Naive thymus-derived CD4-positive, alpha-beta T cell (primary cell): Measurements from ENCODE around the gene CREB5. TPM values are rescaled to one million over a fixed set of nuclear protein-coding genes. Genes with fewer than 3 reads are reported as not detected.

Experiments
- ATAC-seq: fragments of 150-1000 bp; cut with Tn5 transposase; 2 replicates; pipeline ENCODE4 v1.10.0; 2021; ENCODE audit warnings: mild to moderate bottlenecking, moderate library complexity
- CTCF ChIA-PET: fragments of 350-600 bp; sonication (Branson Sonifier 250); formaldehyde crosslinking; loops from one replicate; lab custom pipeline; 2021; ENCODE audit warnings: antibody characterized with exemption; lab: Charles Lee
- POLR2A ChIA-PET: fragments of 350-600 bp; sonication (Branson Sonifier 250); formaldehyde crosslinking; loops from one replicate; lab custom pipeline; 2021; ENCODE audit warnings: antibody characterized with exemption, inconsistent platforms; lab: Charles Lee
- DNase-seq, 9 donors: peaks; one replicate each; pipeline versions ENCODE4 v3.0.0 to v3.0.0-alpha.2; 2020 to 2022; ENCODE audit warnings: mixed read lengths in 1 of 9
- H3K27ac ChIP-seq: one replicate; pipeline ENCODE4 v1.7.0; 2013; ENCODE audit warnings: mild to moderate bottlenecking, low read depth, low read length, moderate library complexity
- H3K27me3 ChIP-seq, 2 donors: one replicate each; pipeline ENCODE4 v1.7.0; 2013; ENCODE audit warnings: low read length in 2 of 2, mild to moderate bottlenecking in 2 of 2, moderate library complexity in 2 of 2; ENCODE audit not compliant: control insufficient read depth in 2 of 2, insufficient read depth in 2 of 2
- H3K36me3 ChIP-seq, 3 experiments: 1 replicate in 2 of 3; 2 replicates in 1 of 3; pipeline ENCODE4 v1.7.0; 2013; ENCODE audit warnings: low read length in 3 of 3, mild to moderate bottlenecking in 3 of 3, moderate library complexity in 1 of 3; ENCODE audit not compliant: insufficient read depth in 3 of 3, control insufficient read depth in 2 of 3
- H3K4me1 ChIP-seq, 2 donors: one replicate each; pipeline ENCODE4 v1.7.0; 2013; ENCODE audit warnings: low read length in 2 of 2, mild to moderate bottlenecking in 2 of 2, moderate library complexity in 1 of 2; ENCODE audit not compliant: control insufficient read depth in 2 of 2, insufficient read depth in 2 of 2
- H3K4me3 ChIP-seq: 2 replicates; pipeline ENCODE4 v1.7.0; 2013; ENCODE audit warnings: mild to moderate bottlenecking, low read length
- H3K9me3 ChIP-seq, 3 experiments: 1 replicate in 2 of 3; 2 replicates in 1 of 3; pipeline ENCODE4 v1.7.0; 2013; ENCODE audit warnings: low read length in 3 of 3; ENCODE audit not compliant: control insufficient read depth in 2 of 3
- H3K27ac Mint-ChIP-seq, 9 donors: one replicate each; pipeline ENCODE4 v1.8.0; 2020 to 2022; ENCODE audit warnings: mixed read lengths in 9 of 9, mild to moderate bottlenecking in 8 of 9, moderate library complexity in 5 of 9, inconsistent platforms in 2 of 9
- H3K27me3 Mint-ChIP-seq, 5 donors: one replicate each; pipeline ENCODE4 v1.8.0; 2021 to 2022; ENCODE audit warnings: mixed read lengths in 5 of 5, mild to moderate bottlenecking in 1 of 5
- H3K36me3 Mint-ChIP-seq, 5 donors: one replicate each; pipeline ENCODE4 v1.8.0; 2020 to 2022; ENCODE audit warnings: mixed read lengths in 5 of 5, mild to moderate bottlenecking in 3 of 5, inconsistent platforms in 1 of 5
- H3K4me1 Mint-ChIP-seq, 7 donors: one replicate each; pipeline ENCODE4 v1.8.0; 2020 to 2022; ENCODE audit warnings: mixed read lengths in 7 of 7, mild to moderate bottlenecking in 3 of 7, inconsistent platforms in 1 of 7
- H3K4me3 Mint-ChIP-seq, 10 donors: one replicate each; pipeline ENCODE4 v1.8.0; 2020 to 2022; ENCODE audit warnings: mild to moderate bottlenecking in 10 of 10, mixed read lengths in 10 of 10, moderate library complexity in 6 of 10, inconsistent platforms in 2 of 10
- H3K9me3 Mint-ChIP-seq, 11 donors: one replicate each; pipeline ENCODE4 v1.8.0; 2020 to 2022; ENCODE audit warnings: mixed read lengths in 11 of 11, mild to moderate bottlenecking in 4 of 11, inconsistent platforms in 1 of 11, moderate library complexity in 1 of 11
- intact Hi-C, 2 donors: fragments of 100-400 bp; cut with micrococcal nuclease; formaldehyde crosslinking; loops; one replicate each; pipeline ENCODE4 v1.15.1; 2023
- polyA plus RNA-seq, 2 donors: library from polyadenylated mRNA; unstranded; fragments of 300-500 nt; fragmentation: Illumina TruSeq; gene quantifications; one replicate each; pipeline ENCODE4 v1.2.3, GENCODE V29; 2021
- total RNA-seq, 6 experiments: library from RNA in 5 of 6; stranded (reverse) in 5 of 6; gene quantifications; 1 replicate in 5 of 6; 2 replicates in 1 of 6; pipeline ENCODE4 v1.2.3 and lab custom pipeline; 2021 to 2026

CREB5 gene
- total and polyA plus RNA-seq, 7 experiments from 2014 or later = 0.22 to 18.4 (median 3.6) TPM; not detected in 4

DNA sequence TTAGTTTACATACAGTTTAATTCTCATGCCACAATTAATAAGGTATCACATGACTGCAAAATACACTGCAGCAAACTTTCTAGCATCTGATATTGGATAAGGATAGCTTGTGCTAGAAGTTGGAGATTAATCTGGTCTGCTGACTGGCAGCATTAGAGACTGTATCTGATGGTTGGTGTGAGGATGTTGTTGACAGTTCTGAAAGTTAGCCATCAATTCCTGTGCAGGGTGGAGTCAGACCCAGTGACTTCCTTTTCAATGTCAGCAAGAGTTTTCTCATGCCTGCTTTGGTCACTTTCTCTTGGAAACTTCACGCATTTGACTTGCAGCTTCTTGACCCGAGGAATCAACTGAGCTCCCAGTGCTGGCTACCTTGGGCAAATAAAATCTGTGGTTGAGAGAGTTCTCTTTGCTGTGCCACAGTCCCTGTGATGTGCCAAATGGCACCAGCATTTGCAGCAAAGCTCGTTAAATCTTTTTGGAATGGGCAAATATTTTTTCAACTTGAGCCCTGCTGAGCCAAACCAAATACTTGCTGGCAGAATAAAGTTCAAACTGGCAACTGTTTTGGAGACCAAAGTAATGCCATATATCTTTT, 312.8 kb downstream of the CREB5 start:
- Histone ChIP-seq H3K4me3 (no peak overlapping the region), H3K27ac (no peak overlapping the region), H3K9me3 (no peaks in the 10 kb centered on the region), H3K4me1 (no peaks in the 10 kb centered on the region), H3K36me3 (no peaks in the 10 kb centered on the region), H3K27me3 (no peaks in the 10 kb centered on the region)
- Mint-ChIP-seq H3K27ac (no peak overlapping the region), H3K4me1 (no peaks in the 10 kb centered on the region), H3K27me3 (peaks cover 0 to 15% (median 4%) of the 10 kb centered on the region in 5 donors), H3K36me3 (no peaks in the 10 kb centered on the region), H3K9me3 (peaks cover 0 to 3% (median 0%) of the 10 kb centered on the region in 11 donors), H3K4me3 (no peak overlapping the region)
- DNase-seq (no peak), ATAC-seq (no peak)
- ChIA-PET POLR2A (no interaction called here), CTCF (no interaction called here)
- intact Hi-C loops = no loop called here

- Histone ChIP-seq H3K9me3 (no peaks in the 10 kb centered on the region), H3K4me3 (no peak overlapping the region), H3K36me3 (no peaks in the 10 kb centered on the region), H3K27ac (no peak overlapping the region), H3K4me1 (no peaks in the 10 kb centered on the region), H3K27me3 (no peaks in the 10 kb centered on the region)
- DNase-seq (no peak), ATAC-seq (no peak)
- Mint-ChIP-seq H3K4me1 (no peaks in the 10 kb centered on the region), H3K4me3 (no peak overlapping the region), H3K36me3 (no peaks in the 10 kb centered on the region), H3K27ac (no peak overlapping the region), H3K9me3 (peaks cover 0 to 3% (median 0%) of the 10 kb centered on the region in 11 donors), H3K27me3 (peaks cover 0 to 10% (median 0%) of the 10 kb centered on the region in 5 donors)
- ChIA-PET CTCF (no interaction called here), POLR2A (no interaction called here)
- intact Hi-C loops = no loop called here
Observed at GRCh38 chr7:28725911-28726310, 313.6 kb downstream of the CREB5 start.

DNA sequence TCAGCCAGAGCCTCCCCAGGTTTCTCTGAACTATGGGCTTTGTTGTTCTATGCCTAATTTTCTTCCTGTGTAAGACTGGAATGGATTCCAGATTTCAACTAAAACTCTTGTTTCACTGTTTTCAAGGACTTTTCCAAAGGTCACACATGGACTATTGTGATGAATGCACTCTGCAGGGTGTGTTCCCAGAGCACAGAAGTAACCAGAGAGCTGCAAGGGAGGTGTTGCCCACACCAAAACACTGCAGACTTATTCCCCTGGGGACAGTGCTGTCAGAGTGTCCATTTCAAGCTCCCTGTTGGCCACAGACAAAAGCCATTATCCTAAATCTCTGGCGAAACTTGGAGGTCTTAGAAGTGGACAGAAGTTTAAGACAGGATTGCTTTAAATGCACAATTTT, 314.2 kb downstream of the CREB5 start:
- POLR2A ChIA-PET = no interaction called here
- DNase-seq (no peak), ATAC-seq (no peak)
- Mint-ChIP-seq H3K27me3 (peaks cover 0 to 8% (median 0%) of the 10 kb centered on the region in 5 donors), H3K36me3 (no peaks in the 10 kb centered on the region), H3K9me3 (peaks cover 0 to 3% (median 0%) of the 10 kb centered on the region in 11 donors), H3K4me3 (no peak overlapping the region), H3K27ac (no peak overlapping the region), H3K4me1 (no peaks in the 10 kb centered on the region)
- H3K27ac ChIP-seq = no peak overlapping the region
- H3K36me3 ChIP-seq = no peaks in the 10 kb centered on the region
- H3K27me3 ChIP-seq = no peaks in the 10 kb centered on the region
- CTCF ChIA-PET = no interaction called here
- H3K4me3 ChIP-seq = no peak overlapping the region
- no peaks in the 10 kb centered on the region for H3K9me3 ChIP-seq
- intact Hi-C loops = no loop called here
- H3K4me1 ChIP-seq = no peaks in the 10 kb centered on the region

DNA sequence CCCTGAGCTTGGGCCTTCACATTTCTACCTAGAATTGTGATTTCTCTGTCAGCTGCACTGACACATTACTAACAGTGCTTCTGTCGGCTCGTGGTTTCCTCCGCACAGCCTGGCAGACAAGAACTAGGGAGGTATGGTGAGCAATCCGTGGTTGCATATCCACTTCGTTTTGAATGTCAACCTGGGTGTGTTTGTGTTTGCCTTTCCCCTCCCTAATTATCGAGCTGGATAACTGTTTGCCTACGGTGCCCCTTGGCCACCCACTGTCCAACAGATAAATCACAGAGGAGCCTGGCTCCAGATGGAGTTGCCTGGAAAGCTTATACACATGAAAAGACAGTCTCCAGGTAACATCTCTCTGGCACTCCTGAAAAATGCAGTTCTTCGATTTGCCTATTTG, 317.0 kb downstream of the CREB5 start:
- no peaks in the 10 kb centered on the region for H3K36me3 ChIP-seq
- POLR2A ChIA-PET = no interaction called here
- CTCF ChIA-PET = no interaction called here

DNA sequence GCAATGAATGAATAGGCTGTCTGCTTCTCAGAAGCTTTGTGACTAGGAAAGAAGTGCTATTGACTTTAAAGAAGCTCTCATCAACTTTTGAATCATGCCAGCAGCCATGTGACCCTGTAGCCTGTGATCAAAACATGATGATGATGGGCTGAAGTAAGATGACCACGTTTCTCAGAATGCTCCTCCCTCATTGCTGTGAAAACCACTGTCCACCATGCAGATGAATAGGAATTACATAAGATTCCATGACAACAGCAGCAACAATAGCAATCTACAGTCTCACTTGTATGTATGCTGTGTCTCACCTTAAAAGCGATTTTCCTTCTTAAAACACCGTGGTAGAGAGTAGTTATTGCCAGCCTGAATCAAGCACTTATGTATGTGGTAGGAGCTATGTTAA, 317.4 kb downstream of the CREB5 start:
- ChIA-PET CTCF (no interaction called here), POLR2A (no interaction called here)
- no peaks in the 10 kb centered on the region for H3K9me3 ChIP-seq
- H3K4me3 Mint-ChIP-seq = no peak overlapping the region
- ATAC-seq (no peak), DNase-seq (no peak)
- H3K4me1 Mint-ChIP-seq = no peaks in the 10 kb centered on the region
- H3K27me3 Mint-ChIP-seq = peaks cover 0 to 24% (median 11%) of the 10 kb centered on the region in 5 donors
- H3K4me3 ChIP-seq = no peak overlapping the region
- intact Hi-C loops = no loop called here
- no peak overlapping the region for H3K27ac ChIP-seq
- no peaks in the 10 kb centered on the region for H3K4me1 ChIP-seq
- peaks cover 0 to 3% (median 0%) of the 10 kb centered on the region in 11 donors for H3K9me3 Mint-ChIP-seq
- H3K27ac Mint-ChIP-seq = no peak overlapping the region
- H3K36me3 ChIP-seq = no peaks in the 10 kb centered on the region
- H3K27me3 ChIP-seq = no peaks in the 10 kb centered on the region
- H3K36me3 Mint-ChIP-seq = no peaks in the 10 kb centered on the region

More for the DNA sequence above, 317.0 kb downstream of the CREB5 start:
- Mint-ChIP-seq H3K27me3 (peaks cover 0 to 24% (median 11%) of the 10 kb centered on the region in 5 donors), H3K36me3 (no peaks in the 10 kb centered on the region), H3K4me3 (no peak overlapping the region), H3K27ac (no peak overlapping the region), H3K9me3 (peaks cover 0 to 3% (median 0%) of the 10 kb centered on the region in 11 donors), H3K4me1 (no peaks in the 10 kb centered on the region)
- DNase-seq (no peak), ATAC-seq (no peak)
- Histone ChIP-seq H3K27ac (no peak overlapping the region), H3K4me1 (no peaks in the 10 kb centered on the region), H3K4me3 (no peak overlapping the region), H3K27me3 (no peaks in the 10 kb centered on the region), H3K9me3 (no peaks in the 10 kb centered on the region)
- intact Hi-C loops = no loop called here

DNA sequence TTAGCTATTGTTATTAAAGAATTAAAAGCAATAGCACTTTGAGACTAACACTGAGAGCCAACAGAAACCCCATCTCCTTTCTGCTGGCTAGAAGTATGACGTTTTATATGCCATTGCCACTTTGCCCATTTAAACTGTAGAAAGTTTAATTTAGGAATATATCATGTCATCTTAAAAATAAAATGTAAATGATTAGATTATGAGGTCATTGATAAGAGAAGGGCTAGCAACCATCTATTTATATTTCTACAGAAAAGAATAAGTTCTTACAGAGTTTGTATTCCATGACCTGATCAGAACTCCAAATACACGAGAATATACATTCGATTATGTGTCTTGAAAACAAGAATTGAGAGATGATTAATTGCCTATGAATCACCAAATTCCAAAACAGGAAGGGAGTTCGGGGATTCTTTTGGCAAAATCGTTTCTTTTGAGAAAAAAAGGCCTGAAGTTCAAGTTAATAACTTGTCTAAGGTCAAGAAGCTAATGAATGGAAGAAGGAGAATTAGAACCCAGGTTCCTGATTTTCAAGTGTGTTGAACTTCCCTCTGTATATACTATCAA, 318.9 kb downstream of the CREB5 start:
- no peaks in the 10 kb centered on the region for H3K4me1 Mint-ChIP-seq
- ATAC-seq (no peak), DNase-seq (no peak)
- Histone ChIP-seq H3K9me3 (no peaks in the 10 kb centered on the region), H3K36me3 (no peaks in the 10 kb centered on the region), H3K27ac (no peak overlapping the region), H3K4me1 (no peaks in the 10 kb centered on the region), H3K4me3 (no peak overlapping the region), H3K27me3 (no peaks in the 10 kb centered on the region)
- intact Hi-C loops = no loop called here
- peaks cover 0 to 3% (median 0%) of the 10 kb centered on the region in 11 donors for H3K9me3 Mint-ChIP-seq
- CTCF ChIA-PET = interaction anchor here (0.6 kb wide), 1 partner anchor 125 kb away, joined by 3 read pairs; no protein-coding TSS in a partner anchor
- H3K36me3 Mint-ChIP-seq = no peaks in the 10 kb centered on the region
- POLR2A ChIA-PET = no interaction called here
- no peak overlapping the region for H3K27ac Mint-ChIP-seq
- H3K4me3 Mint-ChIP-seq = no peak overlapping the region
- peaks cover 0 to 24% (median 11%) of the 10 kb centered on the region in 5 donors for H3K27me3 Mint-ChIP-seq
